GM19372 (cell line): Measurements from ENCODE around the gene TUBGCP6.
A peak's percentile ranks its signal among the peaks of the same experiment; 100 is the strongest.

ENCODE experiments used
- ATAC-seq: cut with Tn5 transposase; IDR thresholded peaks from one replicate; pipeline ENCODE4 v1.9.1; 2021; ENCODE audit warnings: mild to moderate bottlenecking, low read depth, moderate library complexity; ENCODE audit not compliant: unreplicated experiment

Gene TUBGCP6, protein sequence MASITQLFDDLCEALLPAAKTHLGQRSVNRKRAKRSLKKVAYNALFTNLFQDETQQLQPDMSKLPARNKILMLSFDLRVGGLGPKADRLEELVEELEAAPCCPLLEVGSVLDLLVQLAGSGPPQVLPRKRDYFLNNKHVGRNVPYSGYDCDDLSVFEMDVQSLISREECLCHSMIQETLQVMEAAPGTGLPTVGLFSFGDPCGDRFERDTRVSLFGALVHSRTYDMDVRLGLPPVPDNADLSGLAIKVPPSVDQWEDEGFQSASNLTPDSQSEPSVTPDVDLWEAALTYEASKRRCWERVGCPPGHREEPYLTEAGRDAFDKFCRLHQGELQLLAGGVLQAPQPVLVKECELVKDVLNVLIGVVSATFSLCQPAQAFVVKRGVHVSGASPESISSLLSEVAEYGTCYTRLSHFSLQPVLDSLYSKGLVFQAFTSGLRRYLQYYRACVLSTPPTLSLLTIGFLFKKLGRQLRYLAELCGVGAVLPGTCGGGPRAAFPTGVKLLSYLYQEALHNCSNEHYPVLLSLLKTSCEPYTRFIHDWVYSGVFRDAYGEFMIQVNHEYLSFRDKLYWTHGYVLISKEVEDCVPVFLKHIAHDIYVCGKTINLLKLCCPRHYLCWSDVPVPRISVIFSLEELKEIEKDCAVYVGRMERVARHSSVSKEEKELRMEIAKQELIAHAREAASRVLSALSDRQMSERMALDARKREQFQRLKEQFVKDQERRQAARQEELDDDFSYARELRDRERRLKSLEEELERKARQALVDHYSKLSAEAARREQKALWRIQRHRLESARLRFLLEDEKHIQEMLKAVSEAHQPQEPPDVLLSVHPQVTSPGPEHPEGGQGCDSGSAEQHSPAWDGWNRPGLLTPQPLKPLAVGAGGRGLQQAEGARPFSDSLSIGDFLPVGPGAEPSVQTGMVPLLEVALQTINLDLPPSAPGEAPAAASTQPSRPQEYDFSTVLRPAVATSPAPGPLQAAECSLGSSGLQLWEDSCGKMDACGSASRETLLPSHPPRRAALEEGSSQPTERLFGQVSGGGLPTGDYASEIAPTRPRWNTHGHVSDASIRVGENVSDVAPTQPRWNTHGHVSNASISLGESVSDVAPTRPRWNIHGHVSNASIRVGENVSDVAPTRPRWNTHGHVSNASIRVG (N-terminal part only)

DNA sequence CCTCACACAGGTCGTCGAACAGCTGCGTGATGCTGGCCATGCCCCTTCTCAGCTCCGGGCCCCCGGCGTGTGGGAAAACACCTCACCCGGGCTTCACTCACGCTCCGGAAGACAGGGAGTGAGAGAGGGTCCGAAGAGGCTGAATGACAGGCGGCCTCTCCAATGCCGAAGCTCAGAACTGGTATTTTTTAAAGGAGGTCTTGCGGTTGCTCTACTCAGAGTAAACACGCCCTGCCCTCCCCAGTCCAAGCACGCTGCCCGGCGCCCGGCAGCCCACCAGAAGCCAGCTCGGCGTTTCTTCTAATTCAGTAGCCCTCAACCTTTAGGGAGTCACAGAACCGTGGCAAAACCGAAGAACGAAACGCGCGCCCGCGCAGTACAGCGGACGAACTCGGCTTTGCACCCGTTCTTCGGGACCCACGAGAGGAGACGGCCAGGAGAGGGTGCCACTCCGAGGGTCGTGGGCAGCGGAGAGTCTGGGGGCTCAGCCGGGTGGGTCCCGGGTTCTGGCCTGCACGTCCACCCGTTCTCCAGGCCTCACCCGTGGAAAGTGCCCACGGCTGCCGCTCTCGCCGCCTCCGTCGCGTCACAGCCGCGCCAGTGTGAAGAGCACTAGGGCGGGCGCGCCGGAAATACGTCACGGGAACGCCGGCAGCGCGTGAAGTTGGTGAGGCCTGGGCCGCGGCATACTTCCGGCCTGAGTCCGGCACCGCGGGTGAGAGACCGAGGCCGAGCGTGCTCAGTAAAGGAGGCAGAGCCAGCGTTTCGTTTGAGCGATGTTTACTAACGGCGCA, at the start of gene TUBGCP6:
Gene TUBGCP6 (minus strand): TSS at position 604 of the 794 bp plus-strand sequence. CDS start 564 bp downstream, at position 40.
- peak; percentile 80 for ATAC-seq

DNA sequence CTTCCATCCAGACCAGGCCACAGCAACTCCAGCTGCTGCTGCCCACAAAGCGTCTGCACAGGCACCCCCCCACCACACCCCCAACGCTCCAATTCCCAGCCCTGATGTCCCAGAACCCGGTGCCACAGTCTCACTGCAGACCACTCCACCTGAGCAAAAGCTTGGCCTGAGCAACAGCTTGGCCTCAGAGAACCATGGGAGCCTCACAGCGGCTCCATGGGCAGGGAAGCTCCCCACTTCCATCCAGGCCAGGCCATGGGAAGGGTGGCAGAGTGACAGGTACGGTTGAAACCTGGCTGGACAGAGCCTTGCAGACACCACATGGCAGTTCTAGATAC, 49.5 kb upstream of the TUBGCP6 start:
- ATAC-seq: no peak

DNA sequence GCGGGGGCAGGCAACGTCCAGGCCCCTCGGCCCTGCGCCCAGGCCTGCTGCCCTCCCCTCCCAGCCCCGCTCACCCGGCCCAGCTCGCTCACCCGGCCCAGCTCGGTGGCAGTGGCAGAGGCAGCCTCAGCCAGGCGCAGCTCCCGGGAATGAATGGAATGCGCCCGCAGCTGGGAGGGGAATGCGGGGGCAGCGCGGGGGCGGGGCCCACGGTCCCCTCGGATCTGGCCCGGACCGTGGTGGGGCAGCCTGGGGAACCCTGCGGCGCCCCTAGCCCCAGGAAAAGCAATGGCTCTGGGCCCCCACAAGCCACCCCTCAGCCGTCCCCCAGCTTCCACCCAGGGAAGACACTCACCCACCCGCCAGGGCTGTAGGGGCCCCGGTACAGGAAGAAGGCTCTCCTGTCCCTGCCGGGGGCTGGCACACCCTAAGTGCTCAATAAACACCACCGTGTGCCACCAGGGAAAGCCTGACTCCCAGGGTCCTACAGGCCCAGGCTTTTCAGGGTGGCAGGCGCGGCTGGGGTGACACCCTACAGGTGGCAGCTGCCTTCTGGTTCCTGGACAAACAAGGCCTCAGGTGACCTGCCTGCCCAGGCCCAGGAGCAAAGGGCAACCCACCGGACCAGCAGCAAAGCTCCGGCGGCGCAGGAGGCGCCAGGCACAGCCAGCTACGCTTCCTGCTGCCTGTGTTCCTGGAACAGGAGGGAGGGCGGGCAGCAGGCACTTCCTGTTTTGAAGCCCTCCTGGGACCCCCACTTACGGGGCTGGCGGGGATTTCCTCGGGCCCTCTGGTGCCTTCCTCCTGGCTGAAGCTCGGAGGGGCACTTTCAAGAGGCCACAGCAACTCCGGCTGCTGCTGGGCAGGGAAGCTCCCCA, 48.9 kb upstream of the TUBGCP6 start:
- ATAC-seq: no peak

DNA sequence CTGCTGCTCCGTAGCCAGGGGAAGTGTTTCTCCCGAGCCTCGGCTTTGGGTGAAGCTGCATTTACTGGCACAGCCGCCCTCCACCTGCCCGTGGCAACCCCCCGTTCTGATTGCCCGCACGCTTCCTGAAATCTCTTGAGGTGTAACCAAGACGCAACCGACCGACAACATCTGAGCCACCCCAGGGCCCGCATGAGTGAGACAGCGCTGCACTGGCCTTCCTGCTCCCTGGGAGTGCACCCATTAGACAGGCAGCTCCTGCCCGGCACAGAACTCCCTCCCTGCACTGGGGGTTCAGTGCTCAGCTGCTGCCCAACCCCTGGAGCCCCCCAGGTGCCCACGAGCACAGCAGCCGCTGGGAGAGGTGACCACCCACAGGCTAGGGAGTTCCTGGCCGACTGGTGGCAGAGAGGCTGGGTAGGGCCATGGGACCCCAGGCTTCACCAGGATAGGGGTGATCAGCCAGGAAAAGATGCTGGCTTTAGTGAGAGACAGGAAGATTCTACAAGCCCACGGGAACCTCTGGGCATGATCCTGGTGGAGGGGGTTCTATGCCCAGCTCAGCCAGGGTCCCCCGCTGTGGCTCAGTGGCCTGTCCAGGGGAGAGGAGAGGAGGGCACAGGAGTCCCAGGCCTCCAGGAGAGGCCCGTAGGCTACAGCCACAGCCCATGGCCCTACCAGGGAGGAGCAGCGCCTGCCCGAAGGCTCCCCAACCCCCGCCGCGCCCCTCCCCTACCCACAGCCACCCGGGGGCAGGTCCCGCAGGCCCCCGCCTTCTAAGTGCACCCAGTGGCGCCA, 48.0 kb upstream of the TUBGCP6 start:
- no peak for ATAC-seq

DNA sequence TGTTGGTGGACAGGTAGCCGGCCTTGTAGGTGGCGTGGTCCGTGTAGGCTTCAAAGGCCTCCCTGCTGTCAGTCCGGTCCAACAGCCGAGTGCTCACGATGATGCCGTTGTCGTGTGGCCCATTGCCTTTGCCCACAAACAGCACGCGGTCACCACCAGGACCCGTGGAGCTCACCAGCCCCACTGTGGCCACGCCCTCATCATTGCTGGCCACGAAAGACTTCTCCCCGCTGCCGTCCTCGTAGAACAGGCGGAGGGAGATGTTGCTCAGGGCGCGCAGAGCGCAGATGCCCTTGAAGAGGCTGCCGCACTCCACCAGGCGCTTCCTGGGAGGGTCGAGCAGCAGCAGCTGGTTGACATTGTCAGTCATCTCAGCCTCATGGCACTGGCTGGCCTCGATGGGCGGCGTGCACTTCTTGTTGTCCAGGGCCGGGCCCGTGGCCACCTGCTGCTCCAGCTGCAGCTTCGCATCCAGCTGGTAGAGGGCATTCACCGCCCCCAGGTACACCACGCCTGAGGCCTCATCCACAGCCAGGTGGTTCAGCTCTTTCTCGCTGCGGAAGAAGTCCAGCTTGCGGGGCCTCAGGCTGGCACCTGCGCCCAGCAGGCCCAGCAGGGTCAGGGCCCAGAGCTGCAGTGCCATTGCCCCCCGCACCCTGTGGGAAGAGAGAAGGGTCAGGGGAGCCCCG, 45.3 kb upstream of the TUBGCP6 start:
- no peak for ATAC-seq

DNA sequence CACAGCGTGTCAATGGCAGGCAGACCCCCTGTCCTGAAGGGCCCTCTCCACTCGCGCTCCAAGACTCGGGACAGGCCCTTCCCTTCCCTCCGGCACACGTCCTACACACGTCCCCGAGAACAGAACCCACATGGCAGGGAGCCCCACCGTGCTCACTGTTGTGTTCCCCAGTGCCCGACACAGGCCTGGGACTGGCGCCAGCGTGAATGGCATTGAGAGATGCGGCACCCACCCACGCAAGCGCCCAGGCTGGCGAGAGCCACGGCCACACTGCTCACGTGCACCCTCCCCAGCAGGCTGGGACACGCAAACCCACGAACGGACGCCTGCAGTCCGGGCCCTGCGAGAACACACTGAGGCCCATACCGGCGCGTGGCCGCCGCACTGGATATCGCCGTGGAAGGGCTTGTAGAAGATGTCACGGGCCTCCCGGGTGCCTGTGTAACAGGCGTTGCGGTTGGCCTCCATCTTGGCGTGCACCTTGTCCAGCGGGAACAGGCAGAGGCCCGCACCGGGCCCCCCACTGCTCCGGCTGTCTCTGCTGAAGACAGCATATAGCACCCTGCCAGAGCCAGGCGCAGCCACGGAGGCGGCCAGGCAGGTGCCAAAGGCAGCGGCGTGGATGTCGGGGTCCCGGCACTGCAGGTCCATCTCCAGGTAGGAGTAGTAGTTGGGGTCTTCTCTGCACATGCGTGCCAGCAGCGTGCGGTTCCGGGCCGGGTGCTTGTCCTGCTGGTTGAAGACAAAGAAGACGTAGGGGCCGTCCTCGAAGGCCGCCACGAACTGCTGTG, 44.5 kb upstream of the TUBGCP6 start:
- no peak for ATAC-seq

DNA sequence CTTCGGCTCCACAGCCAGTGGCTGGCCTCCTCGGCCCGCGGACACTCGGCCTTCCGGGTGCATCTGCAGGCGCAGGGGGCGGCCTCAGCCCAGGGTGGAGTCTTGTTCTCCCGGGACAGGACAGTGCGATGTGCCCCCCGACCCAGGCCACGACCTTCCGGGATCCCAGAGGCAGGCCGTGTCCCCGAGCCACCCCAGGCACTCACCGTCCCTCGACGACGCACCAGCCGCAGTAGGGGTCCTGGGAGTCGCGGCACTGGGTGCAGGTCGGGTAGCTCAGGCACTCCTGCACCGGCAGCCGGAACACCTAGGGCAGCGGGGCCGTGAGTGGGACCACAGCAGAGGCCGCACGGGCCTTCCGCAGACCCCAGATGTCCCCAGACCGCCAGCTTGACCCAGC, 42.9 kb upstream of the TUBGCP6 start:
- ATAC-seq: no peak

DNA sequence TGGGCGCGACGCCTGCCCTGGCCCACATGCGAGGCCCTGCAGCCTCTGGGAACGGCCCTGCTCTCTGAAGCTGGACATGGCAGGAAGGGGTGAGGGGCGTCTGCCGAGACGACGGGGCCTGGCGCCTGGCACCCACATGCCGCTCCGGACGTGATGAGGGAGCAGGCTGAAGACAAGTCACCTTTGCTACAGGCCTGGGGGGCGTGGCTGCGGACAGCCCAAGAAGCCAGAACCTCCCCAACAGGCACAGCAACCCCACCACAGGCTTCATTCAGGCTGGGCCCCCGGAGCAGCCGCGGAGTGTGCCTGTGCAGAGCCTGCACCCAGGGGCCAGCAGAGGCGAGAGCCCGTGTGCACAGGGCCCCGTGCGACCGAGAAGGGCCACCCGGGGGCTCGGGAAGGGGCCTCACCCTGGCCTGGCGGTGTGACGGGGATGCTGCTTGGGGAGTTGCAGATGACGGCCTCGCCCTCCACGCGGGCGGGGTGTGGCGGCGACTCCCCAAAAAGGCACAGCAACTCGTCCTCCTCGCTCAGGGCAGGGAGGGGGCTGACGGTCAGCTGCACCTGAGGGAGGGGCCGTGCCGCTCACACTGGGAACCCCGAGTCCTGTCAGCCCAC, 42.0 kb upstream of the TUBGCP6 start:
- ATAC-seq: no peak

DNA sequence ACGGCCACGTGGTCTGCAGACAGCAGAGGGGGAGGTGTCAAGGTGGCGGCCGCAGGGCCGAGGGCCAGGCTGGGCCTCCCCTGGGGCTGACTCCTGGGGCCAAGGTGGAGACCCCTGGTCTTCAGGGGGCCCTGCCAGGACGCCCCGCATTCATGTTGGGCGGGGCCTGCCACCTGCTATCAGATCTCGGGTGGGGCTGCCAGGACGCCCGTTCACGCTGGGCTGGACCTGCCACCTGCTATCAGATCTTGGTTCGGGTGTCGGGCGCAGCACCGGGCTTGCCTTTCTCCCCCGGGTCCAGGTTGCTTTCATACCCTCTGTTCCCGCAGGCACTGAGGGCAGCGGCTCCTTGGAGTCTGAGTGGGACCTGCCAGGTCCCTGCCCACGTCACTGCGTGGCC, 41.5 kb upstream of the TUBGCP6 start:
- no peak for ATAC-seq

DNA sequence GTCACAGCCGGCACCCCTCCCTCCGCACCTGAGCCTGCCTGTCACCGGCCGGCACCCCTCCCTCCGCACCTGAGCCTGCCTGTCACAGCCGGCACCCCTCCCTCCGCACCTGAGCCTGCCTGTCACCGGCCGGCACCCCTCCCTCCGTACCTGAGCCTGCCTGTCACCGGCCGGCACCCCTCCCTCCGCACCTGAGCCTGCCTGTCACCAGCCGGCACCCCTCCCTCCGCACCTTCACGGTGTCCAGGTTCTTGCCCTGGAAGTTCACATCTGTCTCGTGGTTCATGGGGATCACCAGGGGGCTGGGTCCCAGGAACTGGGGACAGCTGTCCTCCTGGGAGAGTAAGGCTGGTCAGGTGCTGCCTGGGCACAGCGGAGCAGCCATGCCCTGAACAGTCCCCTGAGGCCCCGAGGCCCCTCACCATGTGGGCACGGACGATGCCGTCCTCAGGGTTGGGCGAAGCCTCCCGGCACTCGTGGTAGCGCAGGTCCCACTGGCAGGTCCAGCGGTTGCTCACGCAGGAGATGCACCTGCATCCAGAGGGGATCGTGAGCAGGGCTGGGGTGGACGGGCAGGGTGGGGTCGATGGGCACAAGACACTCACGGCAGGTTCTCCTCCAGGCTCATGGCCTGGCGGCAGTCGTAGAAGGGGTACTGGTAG, 40.9 kb upstream of the TUBGCP6 start:
- no peak for ATAC-seq

DNA sequence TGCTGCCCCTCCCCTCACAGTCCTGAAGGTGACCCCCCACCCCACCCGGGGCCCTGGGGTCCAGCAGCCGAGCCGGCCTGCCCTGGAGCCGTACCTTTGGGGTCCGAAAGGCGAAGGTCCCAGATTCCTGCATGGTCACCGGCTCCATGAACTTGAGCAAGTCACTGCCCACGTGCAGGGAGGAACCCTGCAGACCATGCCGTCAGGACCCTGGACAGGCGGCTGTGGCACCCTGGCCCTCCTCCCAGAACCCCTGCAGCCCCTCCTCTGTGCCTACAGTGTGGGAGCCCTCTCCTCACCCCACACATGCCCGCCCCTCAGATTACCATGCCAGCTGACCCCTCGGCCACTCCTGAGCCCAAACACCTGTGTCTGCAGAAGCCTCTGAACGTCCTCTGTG, 39.7 kb upstream of the TUBGCP6 start:
- ATAC-seq: no peak

DNA sequence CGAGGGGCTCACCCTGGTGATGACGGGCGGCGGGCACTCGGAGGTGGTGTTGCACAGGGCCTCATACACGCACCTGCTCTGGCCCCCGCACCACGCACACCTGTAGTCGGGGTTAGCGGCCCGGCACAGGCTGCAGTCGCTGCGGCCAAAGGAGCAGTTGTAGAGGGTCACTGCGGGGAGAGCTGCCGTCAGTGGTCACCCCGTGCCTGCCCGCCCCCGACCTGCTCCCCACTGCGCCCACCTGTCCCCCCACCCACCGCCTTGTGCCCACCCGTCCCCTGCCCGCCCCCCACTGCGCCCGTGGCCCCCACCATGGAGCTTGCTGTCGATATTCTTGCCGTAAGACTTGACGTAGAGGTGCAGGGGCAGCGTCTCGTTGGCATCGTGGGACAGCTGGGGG, 39.0 kb upstream of the TUBGCP6 start:
- ATAC-seq: no peak

DNA sequence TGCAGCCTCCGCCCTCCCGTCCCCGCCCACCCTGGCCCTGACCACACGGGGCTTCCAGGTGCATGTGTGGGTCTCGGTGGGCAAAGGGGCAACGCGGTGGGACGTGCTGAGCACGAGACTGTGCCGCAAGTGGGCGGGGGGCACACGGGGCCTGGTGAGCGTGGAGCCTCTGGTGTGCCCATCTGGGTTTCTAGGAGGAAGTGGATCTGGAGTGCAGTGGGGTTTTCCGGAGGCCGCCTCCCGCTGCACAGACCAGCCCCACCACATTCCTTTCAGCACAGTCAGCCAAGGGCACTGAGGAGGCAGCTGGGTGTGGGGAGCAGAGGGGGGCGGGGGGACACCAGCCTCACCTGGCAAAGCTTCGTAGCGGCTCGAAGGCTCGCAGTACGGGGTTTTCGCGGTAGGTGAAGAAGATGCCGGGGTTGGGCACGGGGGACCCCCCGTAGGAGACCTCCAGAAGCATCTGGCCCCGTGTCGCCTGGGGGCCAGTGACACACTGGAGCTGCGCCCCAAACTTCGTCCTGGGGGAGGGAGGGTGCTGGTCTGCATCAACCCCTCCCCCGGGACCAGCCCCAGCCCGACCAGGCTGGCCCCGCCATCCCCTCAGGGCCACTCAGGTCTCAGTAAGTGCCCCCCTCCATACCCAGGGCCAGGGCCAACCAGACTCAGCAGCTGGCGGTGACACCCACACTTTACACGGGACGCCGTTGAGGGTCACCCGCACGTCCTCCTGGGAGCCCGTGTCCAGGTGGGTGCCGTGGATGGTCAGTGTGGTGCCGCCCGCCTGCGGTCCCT, 37.7 kb upstream of the TUBGCP6 start:
- ATAC-seq: no peak

DNA sequence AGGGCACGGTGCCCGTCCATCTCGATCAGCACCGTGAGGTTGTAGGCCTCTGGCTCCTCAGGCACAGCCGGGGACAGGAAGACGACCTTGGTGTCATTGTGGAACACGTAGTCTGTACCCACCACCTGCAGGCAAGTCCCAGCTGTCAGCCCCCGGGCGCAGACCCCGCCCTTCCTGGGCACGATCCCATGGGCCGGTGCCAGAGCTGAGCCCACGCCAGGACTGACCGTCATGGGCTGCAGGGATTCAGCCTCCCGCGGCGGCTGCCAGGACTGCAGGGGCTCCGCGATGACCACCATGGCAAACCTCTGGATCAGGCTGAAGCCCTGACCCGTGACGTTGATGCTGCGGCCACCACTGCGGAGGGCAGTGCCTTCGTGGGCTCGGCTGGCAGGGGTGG, 37.1 kb upstream of the TUBGCP6 start:
- no peak for ATAC-seq

DNA sequence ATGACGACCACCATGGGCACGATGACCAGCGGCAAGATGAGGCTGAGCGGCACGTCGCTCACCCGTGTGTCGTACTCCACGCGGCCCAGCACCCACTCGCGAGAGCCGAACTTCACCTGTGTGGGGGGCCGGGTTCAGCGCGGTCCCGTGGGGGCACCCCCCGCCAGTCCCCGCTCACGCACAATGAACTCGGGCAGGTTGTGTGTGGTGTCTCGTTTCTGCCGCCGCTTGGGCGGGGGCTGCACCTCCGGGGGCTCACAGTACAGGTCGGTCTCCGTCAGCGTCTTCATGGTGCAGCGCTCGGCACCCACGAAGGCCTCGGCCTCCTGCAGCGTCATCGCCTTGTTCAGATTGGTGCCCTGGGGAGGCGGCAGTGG, 36.5 kb upstream of the TUBGCP6 start:
- no peak for ATAC-seq
